ENCODE results near the gene C2orf68. TPM values are rescaled to one million over a fixed set of nuclear protein-coding genes. Genes with fewer than 3 reads are reported as not detected.

The C2orf68 gene
- total and polyA plus RNA-seq, 2 of the 8 experiments (the other 6 are each of a cell fraction or from before 2014, with no cell fraction given), result 46.3 to 49.4 TPM

DNA sequence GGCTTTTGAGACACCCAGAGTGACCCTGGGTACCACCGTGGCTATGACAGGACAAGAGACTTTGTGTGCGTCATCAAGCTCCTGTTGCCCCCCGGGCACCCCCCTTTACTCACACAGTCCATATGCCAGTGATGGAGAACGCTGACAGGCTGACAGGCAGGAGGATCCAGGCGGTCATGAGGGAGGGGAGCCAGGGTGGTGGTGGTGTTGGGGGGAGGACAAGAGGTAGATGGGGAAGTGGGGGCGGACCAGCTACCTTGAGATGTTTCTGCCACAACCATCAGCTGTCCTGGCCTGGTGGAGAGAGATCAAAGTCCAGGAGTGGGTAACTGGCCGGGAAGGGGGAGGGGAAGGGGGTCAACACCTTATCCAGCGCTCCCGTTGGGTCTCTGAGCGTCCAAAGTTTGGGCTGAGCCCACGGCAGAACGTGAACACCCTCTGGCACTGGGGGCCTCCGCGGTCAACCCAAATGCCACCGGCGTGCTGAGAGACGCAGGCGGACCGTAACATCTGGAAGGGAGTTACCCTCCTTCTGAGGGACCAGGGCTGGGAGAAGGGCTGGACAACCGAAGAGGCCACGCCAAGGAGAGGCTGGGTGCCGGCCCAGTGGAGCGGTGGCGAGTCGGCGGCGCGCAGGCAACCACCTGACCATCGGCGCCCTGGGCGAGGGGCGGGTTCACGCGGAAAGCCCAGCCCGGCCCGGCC lies 9.9 kb downstream of the C2orf68 start:
- no peak for FAIRE-seq
- CTCF ChIA-PET (ENCODE audit: partially characterized antibody), result interaction anchor here (1.1 kb wide), 2 partner anchors 8 to 180 kb away, joined by 4 read pairs; no protein-coding TSS in a partner anchor
- POLR2A ChIA-PET (ENCODE audit: partially characterized antibody), result interaction anchor here (0.8 to 7.9 kb wide), 10 partner anchors 9 to 61 kb away, joined by 3 to 95 read pairs (median 8); partner anchors contain the start of genes C2orf68, GGCX, MAT2A and USP39
- no peak for TF ChIP-seq ZNF274 (IDR thresholded peaks at IDR 0.05; ENCODE audit: borderline replicate concordance, extremely low read depth, low read length)
- TF ChIP-seq, protein P1, sequence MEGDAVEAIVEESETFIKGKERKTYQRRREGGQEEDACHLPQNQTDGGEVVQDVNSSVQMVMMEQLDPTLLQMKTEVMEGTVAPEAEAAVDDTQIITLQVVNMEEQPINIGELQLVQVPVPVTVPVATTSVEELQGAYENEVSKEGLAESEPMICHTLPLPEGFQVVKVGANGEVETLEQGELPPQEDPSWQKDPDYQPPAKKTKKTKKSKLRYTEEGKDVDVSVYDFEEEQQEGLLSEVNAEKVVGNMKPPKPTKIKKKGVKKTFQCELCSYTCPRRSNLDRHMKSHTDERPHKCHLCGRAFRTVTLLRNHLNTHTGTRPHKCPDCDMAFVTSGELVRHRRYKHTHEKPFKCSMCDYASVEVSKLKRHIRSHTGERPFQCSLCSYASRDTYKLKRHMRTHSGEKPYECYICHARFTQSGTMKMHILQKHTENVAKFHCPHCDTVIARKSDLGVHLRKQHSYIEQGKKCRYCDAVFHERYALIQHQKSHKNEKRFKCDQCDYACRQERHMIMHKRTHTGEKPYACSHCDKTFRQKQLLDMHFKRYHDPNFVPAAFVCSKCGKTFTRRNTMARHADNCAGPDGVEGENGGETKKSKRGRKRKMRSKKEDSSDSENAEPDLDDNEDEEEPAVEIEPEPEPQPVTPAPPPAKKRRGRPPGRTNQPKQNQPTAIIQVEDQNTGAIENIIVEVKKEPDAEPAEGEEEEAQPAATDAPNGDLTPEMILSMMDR (IDR thresholded peaks at IDR 0.05; ENCODE audit: control extremely low read depth in 1 of 3, insufficient read depth in 1 of 3, low read depth in 1 of 3, low read length in 3 of 3), result no peak
- no peak for TF ChIP-seq SP4 (IDR thresholded peaks at IDR 0.05; ENCODE audit: low read length)
- TF ChIP-seq, protein P2, sequence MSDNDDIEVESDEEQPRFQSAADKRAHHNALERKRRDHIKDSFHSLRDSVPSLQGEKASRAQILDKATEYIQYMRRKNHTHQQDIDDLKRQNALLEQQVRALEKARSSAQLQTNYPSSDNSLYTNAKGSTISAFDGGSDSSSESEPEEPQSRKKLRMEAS (IDR thresholded peaks at IDR 0.05), result no peak
- TF ChIP-seq TAF1 (IDR thresholded peaks at IDR 0.05; ENCODE audit: low read depth, low read length), result no peak
- TF ChIP-seq CHD1 (IDR thresholded peaks at IDR 0.05; ENCODE audit: low read depth, low read length), result no peak
- no peak for TF ChIP-seq CHD2 (IDR thresholded peaks at IDR 0.05; ENCODE audit: low read length)
- peak; percentile 46 for TF ChIP-seq SAP30 (IDR thresholded peaks at IDR 0.05; ENCODE audit: insufficient read depth, insufficient replicate concordance, low read length)

More for the DNA sequence above, 9.9 kb downstream of the C2orf68 start:
- H2BK15ac ChIP-seq (ENCODE audit: low read length), result no peak overlapping the region
- H3K9ac ChIP-seq (replicated peaks in 1 of 4; ENCODE audit: extremely low read depth in 1 of 4, low read depth in 3 of 4, low read length in 3 of 4), result peak overlapping the region; percentile 48 to 65 (median 56)
- H3K4me3 ChIP-seq (ENCODE audit: extremely low read depth in 1 of 4, insufficient read depth in 2 of 4, low read depth in 3 of 4, low read length in 4 of 4), result peak overlapping the region; percentile 62 to 89 (median 82)
- H2BK12ac ChIP-seq (ENCODE audit: low read depth, low read length), result no peak overlapping the region
- no peak overlapping the region for H2BK20ac ChIP-seq (ENCODE audit: low read length)
- peak overlapping the region; percentile 56; the same call in 1 of the 2 replicates for H2AFZ ChIP-seq (ENCODE audit: low read length)
- peak overlapping the region; percentile 36; the same call in 1 of the 2 replicates for H3K18ac ChIP-seq (ENCODE audit: extremely low read depth, low read length)
- peaks cover 12% of the 10 kb centered on the region for H3K23me2 ChIP-seq (ENCODE audit: low read depth, low read length)
- H3K9me3 ChIP-seq (ENCODE audit: insufficient read depth in 2 of 2, low read depth in 1 of 2, low read length in 1 of 2), result no peaks in the 10 kb centered on the region
- H2AK5ac ChIP-seq (ENCODE audit: low read depth, low read length), result peak overlapping the region; percentile 17; the same call in 1 of the 2 replicates
- peak overlapping the region; percentile 56 for H4K91ac ChIP-seq (replicated peaks; ENCODE audit: insufficient read length, low read length)
- H4K20me1 ChIP-seq (replicated peaks in 1 of 2; ENCODE audit: control insufficient read depth in 1 of 2, insufficient read depth in 2 of 2, low read length in 2 of 2), result peaks cover 0 to 11% of the 10 kb centered on the region in 2 experiments
- 16% methylated on average over 30 of the region's 36 CpGs; no CpG with 5 or more reads in 1 of the 2 experiments for WGBS, 2 experiments (ENCODE audit: extremely low coverage in 1 of 2, insufficient coverage in 1 of 2, insufficient read length in 1 of 2, insufficient replicate concordance in 2 of 2, low coverage in 1 of 2, low lambda C conversion rate in 2 of 2, missing lambda C conversion rate in 1 of 2)
- peak overlapping the region; percentile 87 for H4K8ac ChIP-seq (ENCODE audit: extremely low read depth, insufficient read depth, low read length)
- peaks cover 0 to 5% (median 2%) of the 10 kb centered on the region in 4 experiments; a peak in 5 of 7 replicates for H3K4me1 ChIP-seq (replicated peaks in 1 of 4; ENCODE audit: control insufficient read depth in 3 of 4, insufficient read depth in 4 of 4, low read length in 3 of 4)
- H3K56ac ChIP-seq (replicated peaks; ENCODE audit: insufficient read length, low read depth, low read length), result no peak overlapping the region
- peak overlapping the region; percentile 71 to 89 for H3K4me2 ChIP-seq (ENCODE audit: insufficient read depth in 1 of 2, low read depth in 2 of 2, low read length in 2 of 2)
- no peak overlapping the region for H3K14ac ChIP-seq (ENCODE audit: insufficient read length)
- no peaks in the 10 kb centered on the region for H3K27me3 ChIP-seq (replicated peaks in 1 of 4; ENCODE audit: control insufficient read depth in 3 of 4, extremely low read depth in 1 of 4, insufficient read depth in 3 of 4, low read length in 3 of 4)
- peaks cover 4 to 22% (median 6%) of the 10 kb centered on the region in 4 experiments; a peak in 5 of 8 replicates for H3K36me3 ChIP-seq (ENCODE audit: control insufficient read depth in 2 of 4, insufficient read depth in 4 of 4, low read length in 3 of 4)
- peak overlapping the region; percentile 44 for H4K5ac ChIP-seq (ENCODE audit: insufficient read length, low read depth, low read length)
- H2BK120ac ChIP-seq (replicated peaks; ENCODE audit: low read depth, low read length), result no peak overlapping the region
- no peak overlapping the region for H3K4ac ChIP-seq (replicated peaks; ENCODE audit: insufficient read length, low read depth, low read length)
- no peak overlapping the region for H3K27ac ChIP-seq (ENCODE audit: low read depth, low read length)
- peaks cover 7% of the 10 kb centered on the region for H3K79me1 ChIP-seq (ENCODE audit: low read depth, low read length)
- H3K79me2 ChIP-seq (ENCODE audit: control insufficient read depth in 1 of 2, insufficient read depth in 2 of 2, low read length in 2 of 2), result peaks cover 0 to 10% of the 10 kb centered on the region in 2 experiments; a peak in 1 of 4 replicates
- H3K23ac ChIP-seq (ENCODE audit: insufficient read length), result no peak overlapping the region
- no peak for DNase-seq (ENCODE audit: low read depth in 1 of 2, low spot score in 2 of 2)
- H2BK5ac ChIP-seq (ENCODE audit: low read depth, low read length), result no peak overlapping the region
